GM12891 (cell line): ENCODE data around the gene TTC9B.

Experiments used
- PAX5 ChIP-seq: IDR thresholded peaks from 2 replicates; pipeline ENCODE4 v1.6.1; 2011; ENCODE audit warnings: low read length, moderate library complexity, mild to moderate bottlenecking; ENCODE audit not compliant: insufficient read depth, severe bottlenecking
- POLR2A ChIP-seq: IDR thresholded peaks from 2 replicates; pipeline ENCODE4 v1.6.1; 2011; ENCODE audit warnings: low read depth, low read length, control low read depth
- POLR2AphosphoS5 ChIP-seq: IDR thresholded peaks from 2 replicates; pipeline ENCODE4 v1.6.1; 2011; ENCODE audit warnings: low read depth, low read length, control low read depth
- POU2F2 ChIP-seq: IDR thresholded peaks from 2 replicates; pipeline ENCODE4 v1.6.1; 2011; ENCODE audit warnings: low read depth, mild to moderate bottlenecking, control low read depth, low read length, moderate library complexity
- TAF1 ChIP-seq: IDR thresholded peaks from 2 replicates; pipeline ENCODE4 v1.6.1; 2011; ENCODE audit warnings: low read depth, low read length, control low read depth

GRCh38 chr19:40264314-40265054 is 46.3 kb upstream of the TTC9B start:
- no peak for TF ChIP-seq POLR2A
- no peak for TF ChIP-seq TAF1
- no peak for TF ChIP-seq POLR2AphosphoS5
- TF ChIP-seq POU2F2, result no peak
- no peak for TF ChIP-seq PAX5
